Kidney epithelial cell (primary cell): Measurements from ENCODE around the gene PIK3R3. TPM values are rescaled to one million over a fixed set of nuclear protein-coding genes. Genes with fewer than 3 reads are reported as not detected.

Source experiments
- DNase-seq: peaks from one replicate; pipeline ENCODE4 v3.0.0-alpha.2; 2010; ENCODE audit warnings: low read depth
- H3K27me3 ChIP-seq: 2 replicates; pipeline ENCODE4 v1.6.0; 2011; ENCODE audit warnings: low read length; ENCODE audit not compliant: control insufficient read depth, insufficient read depth
- H3K36me3 ChIP-seq: 2 replicates; pipeline ENCODE4 v1.5.1; 2011; ENCODE audit warnings: low read length; ENCODE audit not compliant: control insufficient read depth, insufficient read depth
- H3K4me3 ChIP-seq: 2 replicates; pipeline ENCODE4 v1.5.1; 2011; ENCODE audit warnings: low read depth, mild to moderate bottlenecking, control low read depth, low read length
- CTCF ChIP-seq: IDR thresholded peaks from 2 replicates; pipeline ENCODE4 v1.5.1; 2011; ENCODE audit warnings: mild to moderate bottlenecking, moderate library complexity, low read length, control low read depth, inconsistent platforms; ENCODE audit not compliant: insufficient read depth, poor library complexity, severe bottlenecking
- total RNA-seq: library from RNA; depleted of rRNA; stranded (reverse); fragments of >200 nt; gene quantifications from 2 replicates; pipeline ENCODE4 v1.2.3, GENCODE V29; 2015

The PIK3R3 gene
- total RNA-seq, 1 donor from 2014 or later: 7.4 TPM

- H3K27me3 ChIP-seq: no peaks in the 10 kb centered on the region
- no peak for TF ChIP-seq CTCF
- no peak for DNase-seq
Measured at GRCh38 chr1:46056325-46056724, 76.1 kb downstream of the PIK3R3 start.

GRCh38 chr1:46053734-46054133 lies 78.7 kb downstream of the PIK3R3 start:
- no peak for TF ChIP-seq CTCF
- no peak for DNase-seq
- H3K4me3 ChIP-seq: no peak overlapping the region
- H3K36me3 ChIP-seq: no peaks in the 10 kb centered on the region
- H3K27me3 ChIP-seq: no peaks in the 10 kb centered on the region

More at GRCh38 chr1:46056325-46056724, 76.1 kb downstream of the PIK3R3 start:
- no peaks in the 10 kb centered on the region for H3K36me3 ChIP-seq
- H3K4me3 ChIP-seq: no peak overlapping the region

GRCh38 chr1:46044116-46044515 lies 88.3 kb downstream of the PIK3R3 start:
- H3K27me3 ChIP-seq: no peaks in the 10 kb centered on the region
- no peak overlapping the region for H3K4me3 ChIP-seq
- DNase-seq: no peak
- H3K36me3 ChIP-seq: no peaks in the 10 kb centered on the region
- TF ChIP-seq CTCF: no peak

- no peak for DNase-seq
- Histone ChIP-seq H3K36me3 (no peaks in the 10 kb centered on the region), H3K27me3 (no peaks in the 10 kb centered on the region), H3K4me3 (no peak overlapping the region)
- no peak for TF ChIP-seq CTCF
Measured at GRCh38 chr1:46043458-46044017, 88.9 kb downstream of the PIK3R3 start.

- no peak for TF ChIP-seq CTCF
- Histone ChIP-seq H3K36me3 (no peaks in the 10 kb centered on the region), H3K27me3 (no peaks in the 10 kb centered on the region), H3K4me3 (no peak overlapping the region)
- no peak for DNase-seq
Measured at GRCh38 chr1:46041974-46042373, 90.5 kb downstream of the PIK3R3 start.

GRCh38 chr1:46041551-46041950 lies 90.9 kb downstream of the PIK3R3 start:
- no peak for DNase-seq
- Histone ChIP-seq H3K27me3 (no peaks in the 10 kb centered on the region), H3K4me3 (no peak overlapping the region), H3K36me3 (no peaks in the 10 kb centered on the region)
- no peak for TF ChIP-seq CTCF
